SH-SY5Y (cell line): Measurements from ENCODE around the gene IFNAR1.

Source experiments
- GATA2 ChIP-seq: IDR thresholded peaks from 2 replicates; pipeline ENCODE4 v1.6.1; 2011; ENCODE audit warnings: mild to moderate bottlenecking, low read depth, low read length
- GATA3 ChIP-seq: IDR thresholded peaks from 2 replicates; pipeline ENCODE4 v1.6.1; 2011; ENCODE audit warnings: low read depth, mild to moderate bottlenecking, low read length, moderate library complexity

DNA sequence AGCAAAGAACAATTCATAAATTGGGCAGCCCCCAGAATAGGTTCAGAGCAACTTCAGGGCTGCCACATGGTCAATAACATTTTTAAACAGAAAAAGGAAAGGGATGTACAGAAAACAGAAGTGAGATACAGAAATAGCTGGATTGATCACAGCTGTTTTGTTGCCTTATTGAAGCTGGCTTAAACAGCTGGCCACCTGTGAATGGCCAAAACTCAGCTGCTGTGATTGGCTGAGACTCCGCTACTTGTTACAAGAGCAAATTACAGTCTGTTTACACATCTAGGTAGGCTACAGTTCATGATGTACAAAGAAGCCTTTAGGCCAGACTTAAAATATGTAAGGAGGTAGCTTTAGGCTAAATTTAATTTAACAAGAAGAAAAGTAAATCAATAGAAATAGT is 11.6 kb upstream of the IFNAR1 start:
- TF ChIP-seq GATA2 (no peak), GATA3 (no peak)
